Esophagus squamous epithelium (tissue), 5 donors: ENCODE data around the gene TSNAX. TPM values are rescaled to one million over a fixed set of nuclear protein-coding genes. Genes with fewer than 3 reads are reported as not detected.

Experiments used
- DNase-seq: peaks from one replicate; lab custom pipeline; 2025; lab: John Stamatoyannopoulos, UW
- H3K27ac ChIP-seq, 4 donors: fragments of 200-600 bp; sonication (generic); one replicate each; pipeline ENCODE4 v1.5.1; 2016 to 2019; ENCODE audit warnings: mild to moderate bottlenecking in 1 of 4
- H3K27me3 ChIP-seq, 4 donors: fragments of 200-600 bp; sonication (generic); 1 replicate in 3 of 4; 2 replicates in 1 of 4; pipeline versions ENCODE4 v1.5.1 to v1.6.0; 2017 to 2021; ENCODE audit warnings: antibody characterized with exemption in 1 of 4
- H3K36me3 ChIP-seq, 3 donors: fragments of 200-600 bp; sonication (generic); one replicate each; pipeline ENCODE4 v1.5.1; 2016 to 2019
- H3K4me1 ChIP-seq, 3 donors: fragments of 200-600 bp; sonication (generic); one replicate each; pipeline ENCODE4 v1.5.1; 2017 to 2019
- H3K4me3 ChIP-seq, 4 donors: fragments of 200-600 bp; sonication (generic); 1 replicate in 3 of 4; 2 replicates in 1 of 4; pipeline ENCODE4 v1.5.1; 2016 to 2019; ENCODE audit warnings: mild to moderate bottlenecking in 2 of 4, moderate library complexity in 1 of 4
- H3K9me3 ChIP-seq, 3 donors: fragments of 200-600 bp; sonication (generic); one replicate each; pipeline ENCODE4 v1.5.1; 2016 to 2019
- POLR2A ChIP-seq, 4 donors: fragments of 450-650 bp; IDR thresholded peaks; one replicate each; pipeline ENCODE4 v1.6.1; 2017; ENCODE audit warnings: antibody characterized with exemption in 4 of 4, mild to moderate bottlenecking in 4 of 4, moderate library complexity in 3 of 4
- WGBS, 2 donors: methylation state at CpG; one replicate each; pipeline ENCODE4 v1.1.5; 2018; 5-methylcytosine and 5-hydroxymethylcytosine counted together
- intact Hi-C: fragments of 100-400 bp; cut with DNase I; formaldehyde crosslinking; loops from one replicate; pipeline ENCODE4 v1.15.0; 2022
- total RNA-seq, 4 donors: library from RNA; depleted of rRNA; stranded (reverse); fragments of >200 nt; gene quantifications; one replicate each; pipeline ENCODE4 v1.1.0, GENCODE V29; 2016
- TF ChIP-seq, protein P1 (sequence below), 6 experiments: fragments of 450-650 bp in 4 of 6; fragments of 200-600 bp in 2 of 6; sonication (generic) in 2 of 6; IDR thresholded peaks; one replicate each; pipeline ENCODE4 v1.5.1; 2016 to 2019; ENCODE audit warnings: antibody characterized with exemption in 6 of 6, mild to moderate bottlenecking in 4 of 6, moderate library complexity in 4 of 6
- donor health status: DM: yes; HTN: yes; CAD: no.

Gene TSNAX
- total RNA-seq, 4 donors from 2014 or later: 11.6 to 28.4 (median 22.3) TPM

GRCh38 chr1:231485029-231485784 lies 43.3 kb upstream of the TSNAX start:
- H3K4me1 ChIP-seq: no peaks in the 10 kb centered on the region
- WGBS, 2 donors: 48 to 51% methylated on average over 6 of the region's 6 CpGs

GRCh38 chr1:231487019-231487418 lies 41.5 kb upstream of the TSNAX start:
- H3K4me3 ChIP-seq: no peak overlapping the region
- no peak overlapping the region for H3K27ac ChIP-seq
- H3K27me3 ChIP-seq: peaks cover 0 to 5% (median 0%) of the 10 kb centered on the region in 4 donors
- no peak for TF ChIP-seq POLR2A (IDR thresholded peaks at IDR 0.05)
- TF ChIP-seq, protein P1, sequence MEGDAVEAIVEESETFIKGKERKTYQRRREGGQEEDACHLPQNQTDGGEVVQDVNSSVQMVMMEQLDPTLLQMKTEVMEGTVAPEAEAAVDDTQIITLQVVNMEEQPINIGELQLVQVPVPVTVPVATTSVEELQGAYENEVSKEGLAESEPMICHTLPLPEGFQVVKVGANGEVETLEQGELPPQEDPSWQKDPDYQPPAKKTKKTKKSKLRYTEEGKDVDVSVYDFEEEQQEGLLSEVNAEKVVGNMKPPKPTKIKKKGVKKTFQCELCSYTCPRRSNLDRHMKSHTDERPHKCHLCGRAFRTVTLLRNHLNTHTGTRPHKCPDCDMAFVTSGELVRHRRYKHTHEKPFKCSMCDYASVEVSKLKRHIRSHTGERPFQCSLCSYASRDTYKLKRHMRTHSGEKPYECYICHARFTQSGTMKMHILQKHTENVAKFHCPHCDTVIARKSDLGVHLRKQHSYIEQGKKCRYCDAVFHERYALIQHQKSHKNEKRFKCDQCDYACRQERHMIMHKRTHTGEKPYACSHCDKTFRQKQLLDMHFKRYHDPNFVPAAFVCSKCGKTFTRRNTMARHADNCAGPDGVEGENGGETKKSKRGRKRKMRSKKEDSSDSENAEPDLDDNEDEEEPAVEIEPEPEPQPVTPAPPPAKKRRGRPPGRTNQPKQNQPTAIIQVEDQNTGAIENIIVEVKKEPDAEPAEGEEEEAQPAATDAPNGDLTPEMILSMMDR (IDR thresholded peaks at IDR 0.05): no peak
- 65 to 75% methylated on average over 1 of the region's 1 CpG for WGBS, 2 donors
- no peaks in the 10 kb centered on the region for H3K9me3 ChIP-seq
- no peak for DNase-seq
- intact Hi-C loops: no loop called here
- H3K4me1 ChIP-seq: no peaks in the 10 kb centered on the region
- no peaks in the 10 kb centered on the region for H3K36me3 ChIP-seq

More at GRCh38 chr1:231485029-231485784, 43.3 kb upstream of the TSNAX start:
- Histone ChIP-seq H3K27ac (no peak overlapping the region), H3K36me3 (no peaks in the 10 kb centered on the region), H3K4me3 (no peak overlapping the region), H3K9me3 (no peaks in the 10 kb centered on the region), H3K27me3 (peaks cover 0 to 10% (median 0%) of the 10 kb centered on the region in 4 donors)
- intact Hi-C loops: no loop called here
- TF ChIP-seq, protein P1 (IDR thresholded peaks at IDR 0.05): no peak
- no peak for TF ChIP-seq POLR2A (IDR thresholded peaks at IDR 0.05)
- DNase-seq: no peak

DNA sequence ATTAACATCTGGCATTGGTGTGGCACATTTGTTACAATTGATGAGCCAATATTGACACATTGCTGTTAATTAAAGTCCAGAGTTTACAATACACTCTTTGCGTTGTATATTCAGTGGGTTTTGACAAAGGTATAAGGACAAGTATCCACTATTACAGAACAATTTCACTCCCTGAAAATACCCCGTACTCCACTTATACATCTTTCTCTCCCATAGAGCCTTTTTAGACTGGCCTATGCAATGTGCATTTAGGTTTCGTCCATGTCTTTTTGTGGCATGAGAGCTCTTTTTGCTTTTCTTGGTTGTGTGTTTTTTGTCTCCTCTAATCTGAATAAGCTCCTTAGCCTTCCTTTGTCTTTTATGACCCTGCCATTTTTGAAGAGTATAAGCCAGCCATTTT lies 40.6 kb upstream of the TSNAX start:
- no peak for DNase-seq
- Histone ChIP-seq H3K27me3 (peaks cover 0 to 5% (median 0%) of the 10 kb centered on the region in 4 donors), H3K36me3 (no peaks in the 10 kb centered on the region), H3K4me1 (no peaks in the 10 kb centered on the region), H3K27ac (no peak overlapping the region), H3K9me3 (no peaks in the 10 kb centered on the region), H3K4me3 (no peak overlapping the region)
- intact Hi-C loops: no loop called here
- 94 to 97% methylated on average over 3 of the region's 3 CpGs for WGBS, 2 donors
- no peak for TF ChIP-seq POLR2A (IDR thresholded peaks at IDR 0.05)

DNA sequence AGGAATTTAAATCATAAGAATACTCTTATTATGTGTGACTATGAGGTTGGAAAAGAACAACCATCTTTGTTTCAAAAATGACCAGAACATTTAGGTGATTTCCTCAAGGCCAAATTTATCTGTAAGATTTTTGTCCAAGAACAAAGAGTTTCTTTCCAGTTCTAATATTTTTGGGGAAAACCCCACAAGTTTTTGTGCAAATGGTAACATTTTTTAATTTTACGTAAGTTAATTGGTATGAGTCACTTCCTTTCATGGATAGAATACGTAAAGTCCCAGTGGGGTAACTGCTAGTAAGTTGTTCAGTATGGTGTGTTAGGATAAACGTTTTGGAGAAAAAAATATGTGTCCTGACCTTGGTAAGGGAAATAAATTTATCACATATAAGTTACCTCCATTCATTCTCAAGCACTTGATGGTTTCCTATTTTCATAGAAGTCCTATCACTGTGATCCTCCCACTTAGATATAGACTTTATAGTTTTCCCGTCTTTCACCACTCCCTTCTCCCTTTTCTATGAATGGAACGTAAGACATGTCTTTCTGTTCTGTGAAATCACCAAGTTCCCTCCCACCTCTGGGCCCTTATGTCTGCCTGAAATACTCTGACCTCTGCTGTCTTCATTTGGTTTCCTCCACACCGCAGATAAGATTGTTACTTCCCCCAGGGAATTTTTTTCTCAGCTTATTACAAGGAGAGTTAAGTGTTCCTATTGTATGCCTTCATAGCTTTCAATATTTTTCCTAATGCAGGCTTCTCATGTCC lies 34.9 kb upstream of the TSNAX start:
- no peak for TF ChIP-seq POLR2A (IDR thresholded peaks at IDR 0.05)
- TF ChIP-seq, protein P1 (IDR thresholded peaks at IDR 0.05): no peak
- 42% methylated on average over 6 of the region's 6 CpGs for WGBS, 2 donors

GRCh38 chr1:231494439-231495110 lies 33.9 kb upstream of the TSNAX start:
- Histone ChIP-seq H3K9me3 (peaks cover 0 to 14% (median 10%) of the 10 kb centered on the region in 3 donors), H3K36me3 (no peaks in the 10 kb centered on the region), H3K27me3 (no peaks in the 10 kb centered on the region), H3K27ac (no peak overlapping the region), H3K4me1 (no peaks in the 10 kb centered on the region), H3K4me3 (no peak overlapping the region)
- WGBS, 2 donors: 73% methylated on average over 1 of the region's 1 CpG
- DNase-seq: no peak
- intact Hi-C loops: no loop called here
- TF ChIP-seq, protein P1 (IDR thresholded peaks at IDR 0.05): no peak
- no peak for TF ChIP-seq POLR2A (IDR thresholded peaks at IDR 0.05)

More for the DNA sequence above, 34.9 kb upstream of the TSNAX start:
- Histone ChIP-seq H3K36me3 (no peaks in the 10 kb centered on the region), H3K4me3 (no peak overlapping the region), H3K27ac (no peak overlapping the region), H3K4me1 (no peaks in the 10 kb centered on the region), H3K9me3 (peaks cover 0 to 4% (median under 1%) of the 10 kb centered on the region in 3 donors), H3K27me3 (no peaks in the 10 kb centered on the region)
- intact Hi-C loops: no loop called here
- no peak for DNase-seq
